HepG2 (cell line): ENCODE data around the gene DENND2A. TPM values are rescaled to one million over a fixed set of nuclear protein-coding genes. Genes with fewer than 3 reads are reported as not detected.

Experiments
- ATAD3A ChIP-seq: sonication (generic); formaldehyde crosslinking; IDR thresholded peaks from 2 replicates; pipeline ENCODE4 v1.4.0; 2020; ENCODE audit warnings: missing genetic modification reagents
- ATF7 ChIP-seq, 2 experiments: fragments of 450-650 bp in 1 of 2; sonication (generic) in 1 of 2; formaldehyde crosslinking in 1 of 2; IDR thresholded peaks; 2 replicates each; pipeline versions ENCODE4 v1.4.0 to v1.6.1; 2016 to 2020; ENCODE audit warnings: antibody characterized with exemption in 1 of 2, mild to moderate bottlenecking in 1 of 2, missing genetic modification reagents in 1 of 2
- CSRNP1 ChIP-seq: sonication (generic); formaldehyde crosslinking; IDR thresholded peaks from 2 replicates; pipeline ENCODE4 v1.8.1; 2023; ENCODE audit warnings: mild to moderate bottlenecking, missing genetic modification reagents
- ISX ChIP-seq: sonication (generic); formaldehyde crosslinking; conservative IDR thresholded peaks from 2 replicates; pipeline ENCODE4 v1.5.0; 2020; ENCODE audit warnings: missing genetic modification reagents
- KDM6A ChIP-seq: IDR thresholded peaks from 2 replicates; pipeline ENCODE4 v1.6.1; 2016; ENCODE audit warnings: low read depth
- MTF1 ChIP-seq: sonication (generic); formaldehyde crosslinking; IDR thresholded peaks from 2 replicates; pipeline ENCODE4 v1.5.0; 2020; ENCODE audit warnings: missing genetic modification reagents
- PAX8 ChIP-seq: sonication (generic); formaldehyde crosslinking; IDR thresholded peaks from 2 replicates; pipeline ENCODE4 v1.8.0; 2022; ENCODE audit warnings: mild to moderate bottlenecking, missing genetic modification reagents, borderline replicate concordance
- SAFB2 ChIP-seq: sonication (generic); formaldehyde crosslinking; IDR thresholded peaks from 2 replicates; pipeline ENCODE4 v1.5.1; 2020; ENCODE audit warnings: missing genetic modification reagents, low read depth, mild to moderate bottlenecking, borderline replicate concordance
- SCMH1 ChIP-seq: sonication (generic); formaldehyde crosslinking; IDR thresholded peaks from 2 replicates; pipeline ENCODE4 v1.9.0; 2021; ENCODE audit warnings: missing genetic modification reagents, mild to moderate bottlenecking, borderline replicate concordance
- ZBTB42 ChIP-seq: sonication (generic); formaldehyde crosslinking; IDR thresholded peaks from 2 replicates; pipeline ENCODE4 v1.5.0; 2020; ENCODE audit warnings: mild to moderate bottlenecking, missing genetic modification reagents
- ZNF205 ChIP-seq: IDR thresholded peaks from 2 replicates; pipeline ENCODE4 v1.6.1; 2018; ENCODE audit warnings: missing biosample characterization, missing genetic modification reagents
- ZNF280D ChIP-seq: sonication (generic); formaldehyde crosslinking; IDR thresholded peaks from 2 replicates; pipeline ENCODE4 v1.5.1; 2020; ENCODE audit warnings: mild to moderate bottlenecking, missing genetic modification reagents
- ZNF446 ChIP-seq: sonication (generic); formaldehyde crosslinking; IDR thresholded peaks from 2 replicates; pipeline ENCODE4 v1.5.0; 2020; ENCODE audit warnings: mild to moderate bottlenecking, missing genetic modification reagents
- ZNF451 ChIP-seq: sonication (generic); formaldehyde crosslinking; IDR thresholded peaks from 2 replicates; pipeline ENCODE4 v1.5.0; 2020; ENCODE audit warnings: mild to moderate bottlenecking, missing genetic modification reagents
- ZNF550 ChIP-seq: sonication (generic); formaldehyde crosslinking; IDR thresholded peaks from 2 replicates; pipeline ENCODE4 v1.4.0; 2020; ENCODE audit warnings: mild to moderate bottlenecking, missing genetic modification reagents, borderline replicate concordance
- ZNF614 ChIP-seq: IDR thresholded peaks from 2 replicates; pipeline ENCODE4 v1.6.1; 2018; ENCODE audit warnings: missing biosample characterization, missing genetic modification reagents, inconsistent platforms, borderline replicate concordance
- polyA plus RNA-seq, 8 experiments: library from polyadenylated mRNA; depleted of rRNA in 3 of 8; stranded (reverse) in 7 of 8; unstranded in 1 of 8; fragments of >200 nt; fragmentation: Illumina TruSeq in 4 of 8; extraction: Trizol in 4 of 8; gene quantifications; 2 replicates each; pipeline versions ENCODE4 v1.2.1 to v1.2.3, GENCODE V29; 2011 to 2016; ENCODE audit warnings: low read depth in 4 of 8, missing spikeins in 1 of 8, mixed read lengths in 1 of 8; ENCODE audit not compliant: insufficient read depth in 1 of 8
- total RNA-seq, 5 experiments: library from RNA; depleted of rRNA; stranded (reverse); fragments of >200 nt; fragmentation: Illumina TruSeq; extraction: Trizol; gene quantifications; 2 replicates each; pipeline ENCODE4 v1.2.3, GENCODE V29; 2016; ENCODE audit warnings: low read depth in 1 of 5
- TF ChIP-seq, protein P1 (sequence below): sonication (generic); formaldehyde crosslinking; IDR thresholded peaks from 2 replicates; pipeline ENCODE4 v1.5.0; 2020; ENCODE audit warnings: mild to moderate bottlenecking, missing genetic modification reagents
- TF ChIP-seq, protein P2 (sequence below): sonication (generic); IDR thresholded peaks from 2 replicates; pipeline ENCODE4 v1.6.1; 2016; ENCODE audit warnings: low read depth, borderline replicate concordance
- TF ChIP-seq, protein P3 (sequence below): sonication (generic); formaldehyde crosslinking; IDR thresholded peaks from 2 replicates; pipeline ENCODE4 v1.5.1; 2020; ENCODE audit warnings: missing genetic modification reagents, mild to moderate bottlenecking, borderline replicate concordance

The DENND2A gene
- total and polyA plus RNA-seq, 2 of the 13 experiments (the other 11 are each of a cell fraction or from before 2014, with no cell fraction given), result not detected

- TF ChIP-seq ZNF550 (CRISPR knock-in tag), result no peak
- no peak for TF ChIP-seq ZNF451 (CRISPR knock-in tag)
- TF ChIP-seq, protein P1, sequence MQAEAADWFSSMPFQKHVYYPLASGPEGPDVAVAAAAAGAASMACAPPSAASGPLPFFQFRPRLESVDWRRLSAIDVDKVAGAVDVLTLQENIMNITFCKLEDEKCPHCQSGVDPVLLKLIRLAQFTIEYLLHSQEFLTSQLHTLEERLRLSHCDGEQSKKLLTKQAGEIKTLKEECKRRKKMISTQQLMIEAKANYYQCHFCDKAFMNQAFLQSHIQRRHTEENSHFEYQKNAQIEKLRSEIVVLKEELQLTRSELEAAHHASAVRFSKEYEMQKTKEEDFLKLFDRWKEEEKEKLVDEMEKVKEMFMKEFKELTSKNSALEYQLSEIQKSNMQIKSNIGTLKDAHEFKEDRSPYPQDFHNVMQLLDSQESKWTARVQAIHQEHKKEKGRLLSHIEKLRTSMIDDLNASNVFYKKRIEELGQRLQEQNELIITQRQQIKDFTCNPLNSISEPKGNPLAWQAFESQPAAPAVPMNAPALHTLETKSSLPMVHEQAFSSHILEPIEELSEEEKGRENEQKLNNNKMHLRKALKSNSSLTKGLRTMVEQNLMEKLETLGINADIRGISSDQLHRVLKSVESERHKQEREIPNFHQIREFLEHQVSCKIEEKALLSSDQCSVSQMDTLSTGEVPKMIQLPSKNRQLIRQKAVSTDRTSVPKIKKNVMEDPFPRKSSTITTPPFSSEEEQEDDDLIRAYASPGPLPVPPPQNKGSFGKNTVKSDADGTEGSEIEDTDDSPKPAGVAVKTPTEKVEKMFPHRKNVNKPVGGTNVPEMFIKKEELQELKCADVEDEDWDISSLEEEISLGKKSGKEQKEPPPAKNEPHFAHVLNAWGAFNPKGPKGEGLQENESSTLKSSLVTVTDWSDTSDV (CRISPR knock-in tag), result no peak
- TF ChIP-seq MTF1 (CRISPR knock-in tag), result no peak
- TF ChIP-seq ZNF614 (CRISPR knock-in tag), result no peak
- TF ChIP-seq ZNF446 (CRISPR knock-in tag), result no peak
- TF ChIP-seq KDM6A (CRISPR knock-in tag), result peak; percentile 26; the same call in 1 of the 2 replicates
- TF ChIP-seq, protein P2, sequence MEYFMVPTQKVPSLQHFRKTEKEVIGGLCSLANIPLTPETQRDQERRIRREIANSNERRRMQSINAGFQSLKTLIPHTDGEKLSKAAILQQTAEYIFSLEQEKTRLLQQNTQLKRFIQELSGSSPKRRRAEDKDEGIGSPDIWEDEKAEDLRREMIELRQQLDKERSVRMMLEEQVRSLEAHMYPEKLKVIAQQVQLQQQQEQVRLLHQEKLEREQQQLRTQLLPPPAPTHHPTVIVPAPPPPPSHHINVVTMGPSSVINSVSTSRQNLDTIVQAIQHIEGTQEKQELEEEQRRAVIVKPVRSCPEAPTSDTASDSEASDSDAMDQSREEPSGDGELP, result peak; percentile 82; the same call in 1 of the 2 replicates
- no peak for TF ChIP-seq ATAD3A (CRISPR knock-in tag)
- TF ChIP-seq SAFB2 (CRISPR knock-in tag), result no peak
- TF ChIP-seq ZNF280D (CRISPR knock-in tag), result peak; percentile 80; the same call in 1 of the 2 replicates
- TF ChIP-seq, protein P3, sequence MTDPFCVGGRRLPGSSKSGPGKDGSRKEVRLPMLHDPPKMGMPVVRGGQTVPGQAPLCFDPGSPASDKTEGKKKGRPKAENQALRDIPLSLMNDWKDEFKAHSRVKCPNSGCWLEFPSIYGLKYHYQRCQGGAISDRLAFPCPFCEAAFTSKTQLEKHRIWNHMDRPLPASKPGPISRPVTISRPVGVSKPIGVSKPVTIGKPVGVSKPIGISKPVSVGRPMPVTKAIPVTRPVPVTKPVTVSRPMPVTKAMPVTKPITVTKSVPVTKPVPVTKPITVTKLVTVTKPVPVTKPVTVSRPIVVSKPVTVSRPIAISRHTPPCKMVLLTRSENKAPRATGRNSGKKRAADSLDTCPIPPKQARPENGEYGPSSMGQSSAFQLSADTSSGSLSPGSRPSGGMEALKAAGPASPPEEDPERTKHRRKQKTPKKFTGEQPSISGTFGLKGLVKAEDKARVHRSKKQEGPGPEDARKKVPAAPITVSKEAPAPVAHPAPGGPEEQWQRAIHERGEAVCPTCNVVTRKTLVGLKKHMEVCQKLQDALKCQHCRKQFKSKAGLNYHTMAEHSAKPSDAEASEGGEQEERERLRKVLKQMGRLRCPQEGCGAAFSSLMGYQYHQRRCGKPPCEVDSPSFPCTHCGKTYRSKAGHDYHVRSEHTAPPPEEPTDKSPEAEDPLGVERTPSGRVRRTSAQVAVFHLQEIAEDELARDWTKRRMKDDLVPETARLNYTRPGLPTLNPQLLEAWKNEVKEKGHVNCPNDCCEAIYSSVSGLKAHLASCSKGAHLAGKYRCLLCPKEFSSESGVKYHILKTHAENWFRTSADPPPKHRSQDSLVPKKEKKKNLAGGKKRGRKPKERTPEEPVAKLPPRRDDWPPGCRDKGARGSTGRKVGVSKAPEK (CRISPR knock-in tag), result peak; percentile 52; the same call in 1 of the 2 replicates
- TF ChIP-seq ISX (CRISPR knock-in tag), result no peak
- TF ChIP-seq CSRNP1, result 0 out of 2 replicates have a peak, but pooled peaks have one; percentile 26
- TF ChIP-seq SCMH1 (CRISPR knock-in tag), result no peak
- no peak for TF ChIP-seq ZBTB42 (CRISPR knock-in tag)
- TF ChIP-seq PAX8, result no peak
- TF ChIP-seq ATF7 (IDR thresholded peaks at IDR 0.05), result no peak
- no peak for TF ChIP-seq ATF7 (CRISPR knock-in tag; IDR thresholded peaks at IDR 0.05)
- TF ChIP-seq ZNF205 (CRISPR knock-in tag), result no peak
These were observed 96.2 kb downstream of the DENND2A start (continued) for GRCh38 chr7:140544388-140544826.
